Parathyroid adenoma (tissue), 2 donors: ENCODE results near the gene LRP10.

ENCODE experiments used
- H2AFZ ChIP-seq: fragments of 300-600 bp; sonication (generic); one replicate; pipeline ENCODE4 v1.7.0; 2017; ENCODE audit warnings: antibody characterized with exemption, mild to moderate bottlenecking
- H3K27ac ChIP-seq: fragments of 300-600 bp; sonication (generic); one replicate; pipeline ENCODE4 v1.7.0; 2017
- H3K27me3 ChIP-seq: fragments of 300-600 bp; sonication (generic); one replicate; pipeline ENCODE4 v1.7.0; 2017; ENCODE audit warnings: low read length; ENCODE audit not compliant: control insufficient read depth, insufficient read depth
- H3K36me3 ChIP-seq: fragments of 300-600 bp; sonication (generic); one replicate; pipeline ENCODE4 v1.7.0; 2017; ENCODE audit warnings: low read length; ENCODE audit not compliant: control insufficient read depth, insufficient read depth
- H3K4me1 ChIP-seq: fragments of 300-600 bp; sonication (generic); one replicate; pipeline ENCODE4 v1.7.0; 2017; ENCODE audit warnings: control low read depth
- H3K4me2 ChIP-seq: fragments of 300-600 bp; sonication (generic); one replicate; pipeline ENCODE4 v1.7.0; 2017; ENCODE audit warnings: low read length
- H3K4me3 ChIP-seq: fragments of 300-600 bp; sonication (generic); one replicate; pipeline ENCODE4 v1.7.0; 2017; ENCODE audit warnings: low read depth, low read length
- H3K79me2 ChIP-seq: fragments of 300-600 bp; sonication (generic); one replicate; pipeline ENCODE4 v1.7.0; 2017; ENCODE audit warnings: control low read depth
- H3K9ac ChIP-seq: fragments of 300-600 bp; sonication (generic); one replicate; pipeline ENCODE4 v1.7.0; 2017; ENCODE audit warnings: mild to moderate bottlenecking
- H3K9me3 ChIP-seq: fragments of 300-600 bp; sonication (generic); one replicate; pipeline ENCODE4 v1.7.0; 2017; ENCODE audit warnings: low read length; ENCODE audit not compliant: control insufficient read depth
- TF ChIP-seq, protein P1 (sequence below): fragments of 300-600 bp; sonication (generic); IDR thresholded peaks from one replicate; pipeline ENCODE4 v1.7.0; 2017; ENCODE audit warnings: antibody characterized with exemption, mild to moderate bottlenecking
- donor health status: primary hyperparathyroidism.

The LRP10 gene

GRCh38 chr14:22925513-22925912 lies 54.0 kb downstream of the LRP10 start:
- TF ChIP-seq, protein P1, sequence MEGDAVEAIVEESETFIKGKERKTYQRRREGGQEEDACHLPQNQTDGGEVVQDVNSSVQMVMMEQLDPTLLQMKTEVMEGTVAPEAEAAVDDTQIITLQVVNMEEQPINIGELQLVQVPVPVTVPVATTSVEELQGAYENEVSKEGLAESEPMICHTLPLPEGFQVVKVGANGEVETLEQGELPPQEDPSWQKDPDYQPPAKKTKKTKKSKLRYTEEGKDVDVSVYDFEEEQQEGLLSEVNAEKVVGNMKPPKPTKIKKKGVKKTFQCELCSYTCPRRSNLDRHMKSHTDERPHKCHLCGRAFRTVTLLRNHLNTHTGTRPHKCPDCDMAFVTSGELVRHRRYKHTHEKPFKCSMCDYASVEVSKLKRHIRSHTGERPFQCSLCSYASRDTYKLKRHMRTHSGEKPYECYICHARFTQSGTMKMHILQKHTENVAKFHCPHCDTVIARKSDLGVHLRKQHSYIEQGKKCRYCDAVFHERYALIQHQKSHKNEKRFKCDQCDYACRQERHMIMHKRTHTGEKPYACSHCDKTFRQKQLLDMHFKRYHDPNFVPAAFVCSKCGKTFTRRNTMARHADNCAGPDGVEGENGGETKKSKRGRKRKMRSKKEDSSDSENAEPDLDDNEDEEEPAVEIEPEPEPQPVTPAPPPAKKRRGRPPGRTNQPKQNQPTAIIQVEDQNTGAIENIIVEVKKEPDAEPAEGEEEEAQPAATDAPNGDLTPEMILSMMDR: no peak
- Histone ChIP-seq H3K9ac (no peak overlapping the region), H3K4me1 (peaks cover 7% of the 10 kb centered on the region), H3K79me2 (no peaks in the 10 kb centered on the region), H3K36me3 (no peaks in the 10 kb centered on the region), H3K4me3 (no peak overlapping the region), H3K27me3 (no peaks in the 10 kb centered on the region), H3K27ac (no peak overlapping the region), H3K4me2 (no peak overlapping the region), H3K9me3 (no peaks in the 10 kb centered on the region), H2AFZ (no peak overlapping the region)

DNA sequence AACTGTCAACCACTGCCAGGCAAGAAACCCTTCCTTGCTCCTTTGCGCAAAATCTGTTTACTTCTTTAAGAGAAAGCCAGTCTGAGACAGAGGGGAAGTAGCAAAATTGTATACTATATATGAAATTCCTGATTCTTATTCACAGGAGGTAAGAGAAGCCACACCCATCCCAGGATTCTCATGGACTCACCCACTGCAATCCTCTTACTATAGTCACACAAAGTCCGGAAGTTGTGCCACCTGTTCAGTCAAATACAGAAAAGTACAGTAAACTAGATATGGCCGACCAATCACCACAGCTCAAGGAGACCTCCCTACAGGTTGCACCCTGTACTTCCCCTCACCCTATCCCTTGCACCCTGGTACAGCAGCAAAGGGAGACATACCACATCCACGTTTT lies 54.8 kb downstream of the LRP10 start:
- H3K27ac ChIP-seq: no peak overlapping the region
- H3K4me2 ChIP-seq: no peak overlapping the region

DNA sequence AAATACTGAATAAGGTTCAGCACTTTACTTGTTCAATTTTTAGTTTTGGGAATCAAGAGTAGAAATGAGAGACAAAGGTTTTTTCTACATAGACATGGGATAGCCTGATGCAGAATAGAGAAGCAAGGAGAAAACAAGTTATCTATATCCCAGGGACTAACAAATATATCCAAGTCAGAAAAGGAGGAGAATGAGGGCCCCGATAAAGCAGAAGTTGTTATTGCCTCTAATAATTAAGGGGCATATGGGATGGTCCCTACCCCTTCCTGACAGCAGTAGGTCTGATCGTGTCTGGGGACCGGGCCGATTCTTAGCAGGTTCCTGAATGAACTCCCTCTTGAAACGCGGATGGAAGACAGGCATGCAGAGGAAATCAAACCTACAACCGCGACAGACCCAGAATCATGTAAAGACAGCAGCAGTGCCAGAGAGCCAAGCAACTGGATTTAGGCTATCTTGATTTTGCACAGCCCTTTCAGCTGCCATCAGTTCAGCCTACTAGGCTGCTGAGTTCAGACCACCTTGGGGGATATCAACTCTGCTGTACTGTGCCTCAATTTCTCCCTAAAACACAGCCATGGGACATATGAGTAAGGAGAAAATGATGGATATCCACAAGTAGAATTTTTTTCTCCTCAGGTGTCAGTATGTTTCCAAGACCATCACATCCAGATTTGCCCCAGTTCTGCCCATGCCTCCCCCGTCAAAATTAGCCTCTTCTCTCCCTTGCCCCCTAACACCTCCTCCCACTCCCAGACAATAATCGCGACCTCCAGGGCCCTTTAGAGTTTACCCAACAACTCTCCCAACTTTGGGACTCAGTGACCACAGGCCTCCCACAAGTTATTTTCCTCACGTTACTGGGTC lies 56.9 kb downstream of the LRP10 start:
- Histone ChIP-seq H3K36me3 (no peaks in the 10 kb centered on the region), H3K9ac (peak overlapping the region; percentile 91), H3K4me2 (peak overlapping the region; percentile 46), H3K4me3 (peak overlapping the region; percentile 77), H3K4me1 (peaks cover 7% of the 10 kb centered on the region), H3K27ac (peak overlapping the region; percentile 80), H2AFZ (peak overlapping the region; percentile 96), H3K79me2 (no peaks in the 10 kb centered on the region), H3K9me3 (no peaks in the 10 kb centered on the region), H3K27me3 (no peaks in the 10 kb centered on the region)
- TF ChIP-seq, protein P1: no peak

More for the DNA sequence above, 54.8 kb downstream of the LRP10 start:
- no peaks in the 10 kb centered on the region for H3K36me3 ChIP-seq
- TF ChIP-seq, protein P1: no peak
- H2AFZ ChIP-seq: no peak overlapping the region
- no peak overlapping the region for H3K4me3 ChIP-seq
- H3K79me2 ChIP-seq: no peaks in the 10 kb centered on the region
- peaks cover 7% of the 10 kb centered on the region for H3K4me1 ChIP-seq
- no peaks in the 10 kb centered on the region for H3K9me3 ChIP-seq
- H3K27me3 ChIP-seq: no peaks in the 10 kb centered on the region
- no peak overlapping the region for H3K9ac ChIP-seq

DNA sequence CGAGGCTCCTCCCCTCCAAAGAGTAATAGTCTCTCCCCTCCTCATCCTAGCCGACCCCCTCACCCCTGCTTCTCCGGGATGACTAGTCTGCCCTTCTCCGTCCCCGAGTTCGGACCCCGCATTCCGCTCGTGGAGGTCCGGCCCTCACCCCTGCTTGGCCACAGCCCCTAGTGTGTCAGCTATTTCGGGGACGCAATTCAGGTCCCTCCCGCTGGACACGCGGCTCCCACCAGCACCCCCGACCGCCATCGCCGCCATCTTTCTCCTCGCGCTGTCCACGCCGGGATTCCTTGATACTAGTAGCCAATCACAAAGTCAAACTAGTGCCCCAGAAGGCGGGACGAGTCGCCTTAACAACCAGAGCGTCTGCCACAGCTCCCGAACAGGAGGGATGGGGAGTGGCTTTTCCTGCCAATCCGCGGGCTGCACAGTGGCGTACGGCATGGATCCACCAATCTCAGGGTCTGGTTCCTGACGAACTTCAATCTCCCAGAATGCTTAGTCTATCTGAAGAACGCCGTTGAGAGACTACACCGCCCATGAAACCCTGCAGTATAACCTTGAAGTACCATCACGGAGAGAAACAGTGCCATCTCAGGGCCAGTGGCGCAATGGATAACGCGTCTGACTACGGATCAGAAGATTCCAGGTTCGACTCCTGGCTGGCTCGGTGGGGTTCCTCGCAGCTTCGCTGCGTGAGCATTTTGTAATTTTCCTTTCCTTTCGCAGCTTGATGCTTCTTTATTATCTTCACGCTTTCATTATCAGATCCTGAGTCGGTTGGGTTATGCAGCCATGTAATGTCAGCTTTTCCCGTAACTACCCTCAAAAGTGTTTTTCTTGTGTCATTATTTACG lies 57.8 kb downstream of the LRP10 start, which contains the start of gene PRMT5:
PRMT5 (minus strand) TSS at position 273 of the 857 bp plus-strand sequence; CDS start at position 258, 15 bp downstream.
- Histone ChIP-seq H3K36me3 (no peaks in the 10 kb centered on the region), H3K4me1 (peaks cover 7% of the 10 kb centered on the region), H3K27ac (peak within 1 kb of the TSS; percentile 80), H3K4me3 (peak within 1 kb of the TSS; percentile 77), H2AFZ (peak within 1 kb of the TSS; percentile 96), H3K79me2 (no peaks in the 10 kb centered on the region), H3K27me3 (no peaks in the 10 kb centered on the region), H3K4me2 (peak within 1 kb of the TSS; percentile 83), H3K9ac (peak within 1 kb of the TSS; percentile 91), H3K9me3 (no peaks in the 10 kb centered on the region)
- TF ChIP-seq, protein P1: no peak
